ENCODE results near the gene ARHGEF12.

ARHGEF12 gene

DNA sequence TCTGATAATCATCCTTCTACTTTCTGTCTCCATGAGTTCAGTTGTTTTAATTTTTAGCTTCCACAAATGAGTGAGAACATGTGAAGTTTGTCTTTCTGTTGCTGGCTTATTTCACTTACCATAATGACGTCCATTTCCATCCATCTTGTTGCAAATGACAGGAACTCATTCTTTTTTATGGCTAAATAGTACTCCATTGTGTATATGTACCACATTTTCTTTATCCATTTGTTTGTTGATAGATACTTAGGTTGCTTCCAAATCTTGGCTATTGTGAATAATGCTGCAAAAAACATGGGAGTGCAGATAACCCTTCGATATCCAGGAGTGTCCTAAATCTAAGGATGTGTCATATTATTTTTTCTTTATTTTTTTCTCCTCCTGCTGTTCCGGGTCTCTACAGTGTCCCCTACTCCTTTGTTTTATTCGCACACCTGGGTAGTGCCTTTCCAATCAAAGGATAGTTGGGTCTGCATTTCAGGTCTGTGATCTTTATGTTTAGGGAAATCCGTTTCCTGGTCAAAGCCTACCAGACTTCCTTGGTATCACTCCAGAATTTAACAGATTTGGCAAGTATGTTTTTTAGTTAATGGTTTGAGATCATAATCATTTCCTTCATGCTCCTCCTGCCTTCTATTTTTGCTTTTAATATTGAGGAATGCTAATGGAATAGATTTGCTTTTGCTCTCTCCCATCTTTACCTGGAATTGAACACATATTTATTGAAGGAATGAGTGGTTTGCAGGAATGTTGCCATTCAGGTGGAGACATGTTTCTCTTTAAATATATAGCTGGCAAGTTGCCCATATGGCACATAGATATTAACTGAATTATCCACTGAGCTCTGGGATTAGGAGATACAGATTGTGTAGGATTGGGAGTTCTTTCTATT, 53.7 kb downstream of the ARHGEF12 start:
- DNase-seq = no peak

- DNase-seq = no peak
Measured at GRCh38 chr11:120390585-120390922, 54.3 kb downstream of the ARHGEF12 start.

GRCh38 chr11:120391292-120391691, 55.1 kb downstream of the ARHGEF12 start:
- no peak for DNase-seq

- DNase-seq = no peak
Measured at GRCh38 chr11:120391854-120392253, 55.6 kb downstream of the ARHGEF12 start.

- no peak for DNase-seq
Measured at GRCh38 chr11:120392314-120392713, 56.1 kb downstream of the ARHGEF12 start.

DNA sequence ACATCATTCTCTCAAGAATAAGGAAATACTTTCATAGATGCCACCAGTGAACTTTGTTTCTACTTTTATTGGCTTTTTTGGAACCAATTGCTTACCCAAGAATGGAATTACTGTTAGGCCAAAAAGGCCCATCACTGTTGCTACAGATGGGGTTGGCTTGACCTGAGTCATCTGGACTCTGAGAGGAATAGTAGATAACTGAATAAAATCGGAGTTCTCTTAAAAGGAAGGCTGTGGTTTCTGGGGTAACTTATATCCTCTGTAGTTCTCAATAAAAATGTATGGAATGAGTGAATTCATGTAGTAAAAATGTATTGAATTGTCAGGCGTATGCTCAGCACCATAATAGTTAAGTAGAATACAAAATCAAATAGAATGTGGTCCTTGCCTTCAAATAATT, 56.6 kb downstream of the ARHGEF12 start:
- DNase-seq = no peak

DNA sequence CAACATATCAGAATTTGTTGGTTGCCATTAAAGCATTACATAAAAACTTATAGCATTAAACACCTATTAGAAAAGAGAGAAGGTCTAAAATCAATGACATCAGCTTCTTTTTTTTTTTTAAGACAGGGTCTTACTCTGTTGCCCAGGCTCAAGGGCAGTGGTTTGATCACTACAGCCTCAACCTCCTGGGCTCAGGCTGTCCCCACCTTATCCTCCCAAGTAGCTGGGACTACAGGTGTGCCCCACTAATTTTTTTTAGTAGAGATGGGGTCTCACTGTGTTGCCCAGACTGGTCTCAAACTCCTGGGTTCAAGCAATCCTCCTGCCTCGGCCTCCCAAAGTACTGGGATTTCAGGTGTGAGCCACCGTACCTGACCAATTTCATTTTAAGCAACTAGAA, 57.9 kb downstream of the ARHGEF12 start:
- DNase-seq = no peak

GRCh38 chr11:120395778-120396177, 59.6 kb downstream of the ARHGEF12 start:
- DNase-seq = no peak

- no peak for DNase-seq
Measured at GRCh38 chr11:120398132-120398531, 61.9 kb downstream of the ARHGEF12 start.

GRCh38 chr11:120399307-120399706, 63.1 kb downstream of the ARHGEF12 start:
- no peak for DNase-seq

DNA sequence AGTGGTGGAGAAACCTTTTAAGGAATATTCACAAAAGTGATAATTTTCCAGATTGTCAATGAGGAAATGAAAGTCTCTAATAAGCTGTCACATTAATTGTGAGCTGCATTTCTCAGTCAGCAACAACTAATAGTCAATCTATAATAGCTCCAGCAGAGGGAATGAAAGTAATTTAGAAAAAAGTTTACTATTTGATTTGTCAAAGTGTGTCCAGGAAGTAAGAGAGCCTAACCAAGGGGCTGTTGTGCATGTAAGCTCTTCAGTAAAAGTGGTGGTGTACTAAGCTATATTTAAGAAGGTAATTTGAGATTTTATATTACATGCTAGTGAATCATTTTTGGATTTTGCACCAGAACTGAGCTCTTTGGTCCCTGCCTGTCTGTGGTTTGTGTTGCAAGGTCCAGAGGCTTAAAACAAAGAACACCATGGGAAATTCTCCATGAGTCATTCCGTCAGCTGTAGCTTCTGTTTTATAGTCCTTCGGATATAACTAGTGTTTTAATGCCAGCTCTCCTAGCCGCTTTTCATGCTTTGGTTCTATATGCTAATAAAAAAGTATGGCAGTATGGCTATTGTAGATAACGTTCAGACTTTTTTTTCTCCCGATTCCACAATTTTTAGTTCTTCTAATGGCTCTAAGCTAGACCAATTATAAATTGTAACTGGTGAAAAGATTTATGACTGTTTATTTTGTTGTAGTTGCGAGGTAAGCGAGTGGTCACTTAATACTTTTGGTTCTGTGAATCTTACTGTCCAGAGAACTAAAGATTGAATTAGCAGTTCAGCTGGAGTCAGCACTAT, 64.6 kb downstream of the ARHGEF12 start:
- no peak for DNase-seq

GRCh38 chr11:120401506-120401905, 65.3 kb downstream of the ARHGEF12 start:
- DNase-seq = no peak

GRCh38 chr11:120403966-120404365, 67.8 kb downstream of the ARHGEF12 start:
- no peak for DNase-seq

DNA sequence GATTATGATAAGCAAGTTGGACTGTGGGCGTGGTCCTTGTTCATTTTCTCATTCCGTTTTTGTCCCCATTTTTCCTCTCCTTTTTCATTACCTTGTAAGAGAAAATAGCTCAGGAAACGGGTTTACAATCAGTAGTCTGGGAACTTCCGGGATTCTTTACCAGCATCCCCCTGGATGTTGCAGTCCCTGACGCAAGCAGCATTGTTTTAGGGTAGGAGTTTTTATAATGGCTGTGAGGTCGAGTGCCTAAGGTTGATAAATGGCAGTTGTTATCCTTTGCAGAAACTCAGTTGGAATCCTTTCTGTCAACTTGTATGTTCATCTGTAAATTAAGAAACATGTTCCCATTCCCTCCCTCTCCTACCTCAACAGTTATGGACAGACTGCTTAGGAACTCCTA, 68.3 kb downstream of the ARHGEF12 start:
- no peak for DNase-seq

- no peak for DNase-seq
Measured at GRCh38 chr11:120409655-120410054, 73.4 kb downstream of the ARHGEF12 start.

- no peak for DNase-seq
Measured at GRCh38 chr11:120410622-120411380, 74.6 kb downstream of the ARHGEF12 start.

GRCh38 chr11:120413480-120413879, 77.3 kb downstream of the ARHGEF12 start:
- no peak for DNase-seq

DNA sequence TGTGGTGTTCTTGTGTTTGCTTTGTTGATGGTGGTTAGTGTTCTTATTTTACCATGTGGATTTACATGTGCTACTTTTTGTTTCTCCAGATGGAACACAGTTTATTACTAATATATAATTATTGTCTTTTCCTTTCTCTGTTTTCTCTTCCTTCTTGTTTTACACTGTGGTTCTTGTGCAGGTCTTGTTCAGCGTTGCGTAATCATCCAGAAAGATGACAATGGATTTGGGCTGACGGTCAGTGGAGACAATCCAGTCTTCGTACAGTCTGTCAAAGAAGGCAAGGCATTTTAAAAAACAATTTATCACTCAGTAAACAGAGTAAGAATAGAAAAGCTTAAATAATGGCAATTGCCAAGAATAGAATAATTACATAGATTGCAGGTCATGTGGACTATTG, 84.4 kb downstream of the ARHGEF12 start:
- DNase-seq = no peak

DNA sequence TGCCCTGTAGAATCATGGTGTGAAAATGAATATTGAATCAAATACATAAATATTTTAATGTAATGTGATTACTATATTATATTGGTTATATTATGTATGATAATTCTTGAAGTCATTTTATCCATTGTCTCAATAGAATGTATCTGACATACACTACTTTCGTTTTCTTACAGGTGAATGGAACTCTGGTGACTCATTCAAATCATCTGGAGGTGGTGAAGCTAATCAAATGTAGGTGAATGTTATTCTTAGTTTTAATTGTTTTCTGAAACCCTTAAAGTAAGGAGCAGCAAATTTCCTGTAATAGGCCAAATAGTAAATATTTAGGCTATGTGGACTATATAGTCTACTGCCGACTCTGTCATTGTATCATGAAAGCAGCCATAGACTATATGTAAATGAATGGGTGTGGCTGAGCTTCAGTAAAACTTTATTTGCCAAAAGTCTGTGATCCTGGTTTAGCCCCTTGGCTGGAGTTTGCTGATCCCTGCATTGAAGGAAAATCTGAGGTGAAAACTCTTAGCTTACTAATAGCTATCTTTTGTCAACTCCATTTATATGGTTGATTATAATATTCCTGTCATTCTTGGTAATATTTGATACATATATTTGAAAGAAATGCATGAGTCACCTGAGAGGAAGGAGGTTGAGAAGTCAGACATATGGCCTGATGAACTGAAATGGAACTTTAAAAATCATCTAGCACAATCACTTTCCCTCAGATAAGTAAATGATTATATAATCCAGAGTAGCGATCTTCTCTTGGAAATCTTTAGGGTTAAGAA, 88.2 kb downstream of the ARHGEF12 start:
- DNase-seq = no peak

DNA sequence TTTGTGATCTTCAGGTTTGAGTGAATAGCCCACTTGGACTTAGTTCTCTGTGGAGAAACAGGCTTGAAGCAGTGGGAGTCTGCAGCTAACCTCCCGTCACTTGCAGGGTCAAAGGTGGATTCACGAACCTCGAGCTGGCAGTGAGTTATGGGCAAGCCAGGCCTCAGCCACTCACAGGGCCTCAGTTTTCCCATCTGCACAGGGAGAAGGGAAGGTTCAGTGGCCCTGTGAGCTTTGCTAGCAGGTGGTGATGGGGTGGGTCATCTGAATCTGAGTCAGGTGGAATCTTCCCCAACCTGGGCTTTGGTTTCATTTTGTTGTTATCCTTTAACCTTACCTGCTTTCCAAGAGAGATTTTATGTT, 88.7 kb downstream of the ARHGEF12 start:
- DNase-seq = no peak

DNA sequence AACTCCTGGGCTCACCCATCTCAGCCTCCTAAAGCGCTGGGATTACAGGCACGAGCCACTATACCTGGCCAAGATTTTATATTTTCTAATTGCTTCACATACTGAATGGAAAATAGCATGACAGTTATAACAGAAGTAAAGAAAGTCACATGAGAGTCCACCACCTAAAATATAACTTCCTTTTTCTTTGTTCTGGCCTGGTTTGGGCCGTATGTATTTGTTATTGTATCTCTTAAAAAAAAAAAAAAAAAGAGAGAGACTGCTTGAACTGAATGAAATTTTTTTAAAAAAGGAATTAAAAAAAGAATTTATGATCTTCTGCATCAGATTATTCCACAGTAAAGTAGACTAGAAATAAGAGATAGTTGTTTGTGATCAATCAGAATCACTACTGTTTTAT, 89.3 kb downstream of the ARHGEF12 start:
- DNase-seq = no peak

- DNase-seq = no peak
Measured at GRCh38 chr11:120430146-120430545, 93.9 kb downstream of the ARHGEF12 start.

- DNase-seq = no peak
Measured at GRCh38 chr11:120431633-120432032, 95.4 kb downstream of the ARHGEF12 start.
